Tibial artery (tissue), 4 donors: Measurements from ENCODE around the gene PTCH2.

Experiments
- DNase-seq, 2 donors: peaks; one replicate each; pipeline ENCODE4 v3.0.0-alpha.2; 2019
- H3K27ac ChIP-seq, 2 donors: fragments of 200-600 bp; sonication (generic) in 1 of 2; 1 replicate in 1 of 2; 2 replicates in 1 of 2; pipeline ENCODE4 v1.5.1; 2018 to 2019; ENCODE audit warnings: mild to moderate bottlenecking in 1 of 2
- H3K27me3 ChIP-seq, 2 donors: fragments of 200-600 bp; sonication (generic) in 1 of 2; one replicate each; pipeline versions ENCODE4 v1.5.1 to v1.6.0; 2016 to 2019
- H3K36me3 ChIP-seq, 3 donors: fragments of 200-600 bp; sonication (generic) in 2 of 3; one replicate each; pipeline ENCODE4 v1.5.1; 2016 to 2019; ENCODE audit warnings: mild to moderate bottlenecking in 2 of 3
- H3K4me1 ChIP-seq, 4 donors: fragments of 200-600 bp; sonication (generic) in 2 of 4; 1 replicate in 3 of 4; 2 replicates in 1 of 4; pipeline ENCODE4 v1.5.1; 2016 to 2019
- H3K4me3 ChIP-seq, 2 donors: fragments of 200-600 bp; sonication (generic) in 1 of 2; 1 replicate in 1 of 2; 2 replicates in 1 of 2; pipeline ENCODE4 v1.5.1; 2018 to 2019; ENCODE audit warnings: mild to moderate bottlenecking in 2 of 2
- H3K9me3 ChIP-seq, 3 donors: fragments of 200-600 bp; sonication (generic) in 1 of 3; one replicate each; pipeline ENCODE4 v1.5.1; 2016 to 2019
- intact Hi-C: fragments of 100-400 bp; cut with DNase I; formaldehyde crosslinking; loops from one replicate; pipeline ENCODE4 v1.15.0; 2023; ENCODE audit warnings: low total_unique reads
- TF ChIP-seq, protein P1 (sequence below), 2 experiments: fragments of 200-600 bp in 1 of 2; fragments of 450-650 bp in 1 of 2; IDR thresholded peaks; one replicate each; pipeline ENCODE4 v1.5.1; 2017 to 2019; ENCODE audit warnings: antibody characterized with exemption in 2 of 2, mild to moderate bottlenecking in 1 of 2, moderate library complexity in 1 of 2

Gene PTCH2

DNA sequence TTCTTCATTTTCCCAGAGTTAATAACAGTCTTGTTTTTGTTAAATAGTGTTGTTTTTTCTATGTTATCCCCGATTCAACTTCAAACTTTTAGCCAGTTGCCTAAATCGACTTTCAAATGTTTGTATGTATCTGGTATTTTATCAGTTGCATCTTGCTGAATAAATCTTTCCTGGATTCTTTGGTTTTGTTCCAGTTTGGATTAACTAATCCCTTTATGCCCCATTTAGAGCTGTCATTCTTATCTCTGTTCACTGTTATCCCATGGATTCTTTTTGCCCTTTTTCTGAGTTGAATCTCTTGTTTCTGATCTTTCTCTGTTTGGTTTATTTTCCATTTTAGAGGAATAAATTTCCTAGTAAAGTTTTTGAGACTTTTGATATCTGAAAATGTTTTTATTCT is 31.1 kb upstream of the PTCH2 start:
- intact Hi-C loops, result no loop called here
- Histone ChIP-seq H3K27me3 (no peaks in the 10 kb centered on the region), H3K4me3 (no peak overlapping the region), H3K9me3 (no peaks in the 10 kb centered on the region), H3K4me1 (no peaks in the 10 kb centered on the region), H3K36me3 (peaks cover 0 to 66% (median 25%) of the 10 kb centered on the region in 3 donors), H3K27ac (no peak overlapping the region)
- DNase-seq, result no peak
- TF ChIP-seq, protein P1, sequence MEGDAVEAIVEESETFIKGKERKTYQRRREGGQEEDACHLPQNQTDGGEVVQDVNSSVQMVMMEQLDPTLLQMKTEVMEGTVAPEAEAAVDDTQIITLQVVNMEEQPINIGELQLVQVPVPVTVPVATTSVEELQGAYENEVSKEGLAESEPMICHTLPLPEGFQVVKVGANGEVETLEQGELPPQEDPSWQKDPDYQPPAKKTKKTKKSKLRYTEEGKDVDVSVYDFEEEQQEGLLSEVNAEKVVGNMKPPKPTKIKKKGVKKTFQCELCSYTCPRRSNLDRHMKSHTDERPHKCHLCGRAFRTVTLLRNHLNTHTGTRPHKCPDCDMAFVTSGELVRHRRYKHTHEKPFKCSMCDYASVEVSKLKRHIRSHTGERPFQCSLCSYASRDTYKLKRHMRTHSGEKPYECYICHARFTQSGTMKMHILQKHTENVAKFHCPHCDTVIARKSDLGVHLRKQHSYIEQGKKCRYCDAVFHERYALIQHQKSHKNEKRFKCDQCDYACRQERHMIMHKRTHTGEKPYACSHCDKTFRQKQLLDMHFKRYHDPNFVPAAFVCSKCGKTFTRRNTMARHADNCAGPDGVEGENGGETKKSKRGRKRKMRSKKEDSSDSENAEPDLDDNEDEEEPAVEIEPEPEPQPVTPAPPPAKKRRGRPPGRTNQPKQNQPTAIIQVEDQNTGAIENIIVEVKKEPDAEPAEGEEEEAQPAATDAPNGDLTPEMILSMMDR (IDR thresholded peaks at IDR 0.05), result no peak

DNA sequence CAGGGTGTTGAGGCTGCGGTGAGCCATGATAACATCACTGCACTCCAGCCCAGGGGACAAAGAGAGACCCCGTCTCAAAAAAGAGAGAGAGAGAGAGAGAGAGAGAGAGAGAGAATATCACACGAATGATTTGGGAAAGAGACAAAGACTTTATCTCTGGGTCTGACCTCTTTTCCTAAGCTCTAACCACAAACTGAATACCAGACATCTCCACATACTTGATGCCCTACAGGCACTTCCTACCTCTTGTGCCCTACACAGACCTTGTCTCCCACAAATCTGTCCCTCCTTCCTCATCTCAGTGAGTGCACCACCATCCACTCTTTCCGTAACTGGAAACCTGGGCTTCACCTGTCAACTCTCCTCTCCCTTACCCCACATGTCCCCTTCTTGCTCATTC is 27.0 kb upstream of the PTCH2 start:
- no peak for DNase-seq
- H3K4me3 ChIP-seq, result no peak overlapping the region
- no peaks in the 10 kb centered on the region for H3K27me3 ChIP-seq
- no peaks in the 10 kb centered on the region for H3K4me1 ChIP-seq
- TF ChIP-seq, protein P1 (IDR thresholded peaks at IDR 0.05), result no peak
- H3K36me3 ChIP-seq, result peaks cover 0 to 61% (median 23%) of the 10 kb centered on the region in 3 donors
- no peaks in the 10 kb centered on the region for H3K9me3 ChIP-seq
- intact Hi-C loops, result no loop called here
- no peak overlapping the region for H3K27ac ChIP-seq

DNA sequence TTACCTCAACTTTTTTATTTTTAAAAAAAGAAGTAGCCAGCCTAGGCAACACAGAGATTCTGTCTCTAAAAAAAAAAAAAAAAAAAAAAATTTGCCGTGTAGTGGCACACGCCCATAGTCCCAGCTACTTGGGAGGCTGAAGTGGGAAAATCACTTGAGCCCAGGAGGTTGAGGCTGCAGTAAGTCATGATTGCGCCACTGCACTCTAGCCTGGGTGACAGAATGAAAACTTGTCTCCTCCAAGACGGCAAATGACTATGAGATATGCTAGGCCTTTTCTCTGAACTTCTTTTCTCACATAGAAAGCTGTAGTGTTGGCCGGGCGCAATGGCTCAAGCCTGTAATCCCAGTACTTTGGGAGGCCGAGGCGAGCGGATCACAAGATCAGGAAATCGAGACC is 24.7 kb upstream of the PTCH2 start:
- H3K9me3 ChIP-seq, result no peaks in the 10 kb centered on the region
- DNase-seq, result no peak
- H3K36me3 ChIP-seq, result peaks cover 0 to 64% (median 14%) of the 10 kb centered on the region in 3 donors
- no peaks in the 10 kb centered on the region for H3K27me3 ChIP-seq
- H3K4me1 ChIP-seq, result no peaks in the 10 kb centered on the region
- intact Hi-C loops, result no loop called here
- TF ChIP-seq, protein P1 (IDR thresholded peaks at IDR 0.05), result no peak
- H3K27ac ChIP-seq, result no peak overlapping the region
- no peak overlapping the region for H3K4me3 ChIP-seq

DNA sequence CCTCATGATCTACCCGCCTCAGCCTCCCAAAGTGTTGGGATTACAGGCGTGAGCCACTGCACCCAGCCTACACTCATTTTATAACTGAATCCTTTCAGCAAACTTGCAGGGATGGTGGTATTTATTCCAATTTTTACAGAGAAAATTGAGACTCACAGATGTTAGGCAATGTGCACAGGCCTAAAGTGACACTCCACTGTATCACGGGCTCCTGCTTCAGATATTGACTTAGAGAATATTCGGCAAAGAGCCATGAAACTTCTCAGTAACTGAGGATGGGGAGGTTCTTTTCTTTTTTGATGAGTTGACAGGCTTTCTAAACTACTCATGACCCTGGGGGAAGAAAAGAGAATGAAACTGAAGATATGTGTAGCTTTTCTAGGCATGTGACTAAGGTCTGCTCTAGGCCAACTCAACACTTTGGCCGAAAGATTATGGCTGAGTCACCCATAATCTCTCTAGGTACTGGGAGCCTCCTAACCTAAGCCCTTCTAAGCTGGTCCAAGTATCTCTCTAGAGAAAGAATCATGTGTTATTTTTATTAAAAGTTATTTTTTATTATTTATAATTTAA is 19.9 kb upstream of the PTCH2 start:
- Histone ChIP-seq H3K9me3 (no peaks in the 10 kb centered on the region), H3K27me3 (no peaks in the 10 kb centered on the region), H3K4me3 (no peak overlapping the region), H3K4me1 (peaks cover 0 to 5% (median 0%) of the 10 kb centered on the region in 4 donors), H3K27ac (no peak overlapping the region), H3K36me3 (peaks cover 0 to 42% (median 0%) of the 10 kb centered on the region in 3 donors)
- TF ChIP-seq, protein P1 (IDR thresholded peaks at IDR 0.05), result no peak
- no peak for DNase-seq
- intact Hi-C loops, result no loop called here

DNA sequence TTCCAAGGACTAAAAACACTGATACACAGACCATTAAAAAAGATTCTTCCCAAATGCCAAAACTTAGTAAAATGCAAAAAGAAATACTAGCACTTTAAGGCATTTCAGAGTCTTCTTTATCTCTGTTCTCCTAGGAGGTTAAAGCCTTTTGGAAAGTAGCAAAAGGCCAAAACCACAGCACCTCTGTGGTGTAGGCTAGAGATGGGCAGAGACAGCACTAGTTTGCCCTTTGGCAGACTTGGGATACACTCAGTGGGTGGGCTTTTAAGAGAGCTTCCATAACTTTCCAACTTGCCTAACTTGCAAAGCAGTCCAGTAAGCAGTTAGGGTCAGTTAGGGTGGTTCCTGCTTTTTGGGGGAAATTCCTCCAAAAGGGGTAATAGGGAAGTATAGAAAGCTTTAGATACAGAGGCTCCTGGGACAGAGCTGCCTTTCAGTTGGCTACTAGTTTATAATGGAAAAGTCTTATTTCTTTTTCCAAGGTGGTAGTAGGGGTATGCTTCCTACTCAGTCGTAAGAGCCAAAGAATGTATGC is 17.9 kb upstream of the PTCH2 start:
- no peak overlapping the region for H3K27ac ChIP-seq
- H3K27me3 ChIP-seq, result no peaks in the 10 kb centered on the region
- no peaks in the 10 kb centered on the region for H3K9me3 ChIP-seq
- H3K4me1 ChIP-seq, result peaks cover 0 to 5% (median 0%) of the 10 kb centered on the region in 4 donors
- DNase-seq, result no peak
- H3K36me3 ChIP-seq, result peaks cover 0 to 46% (median 12%) of the 10 kb centered on the region in 3 donors
- TF ChIP-seq, protein P1 (IDR thresholded peaks at IDR 0.05), result no peak
- intact Hi-C loops, result no loop called here
- no peak overlapping the region for H3K4me3 ChIP-seq
